GM19193 (cell line): ENCODE data around the gene GNAO1.

Experiments
- POLR2A ChIP-seq: IDR thresholded peaks from 4 replicates; pipeline ENCODE4 v1.6.1; 2011; ENCODE audit not compliant: insufficient read depth, insufficient read length; ENCODE audit errors: extremely low read depth

The GNAO1 gene

DNA sequence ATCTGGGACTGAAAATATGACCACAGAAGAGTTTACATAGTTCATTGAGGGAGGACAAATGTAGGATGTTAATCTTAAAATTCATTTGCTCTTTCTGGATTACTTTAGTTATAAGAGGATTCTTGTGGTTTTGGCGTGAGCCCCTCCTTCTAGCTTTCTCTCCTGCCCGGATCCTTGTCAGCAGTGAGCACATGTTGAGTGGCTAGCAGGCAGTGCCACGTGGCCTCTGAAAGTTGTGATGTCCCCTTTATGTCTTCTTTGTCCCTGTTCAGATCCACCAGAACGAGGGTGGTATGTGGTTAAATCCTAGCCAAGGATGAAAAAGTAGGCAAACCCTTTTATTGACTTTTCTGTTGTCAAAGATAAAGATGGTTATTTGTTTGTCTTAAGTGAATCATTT, 83.8 kb downstream of the GNAO1 start:
- TF ChIP-seq POLR2A, result no peak

DNA sequence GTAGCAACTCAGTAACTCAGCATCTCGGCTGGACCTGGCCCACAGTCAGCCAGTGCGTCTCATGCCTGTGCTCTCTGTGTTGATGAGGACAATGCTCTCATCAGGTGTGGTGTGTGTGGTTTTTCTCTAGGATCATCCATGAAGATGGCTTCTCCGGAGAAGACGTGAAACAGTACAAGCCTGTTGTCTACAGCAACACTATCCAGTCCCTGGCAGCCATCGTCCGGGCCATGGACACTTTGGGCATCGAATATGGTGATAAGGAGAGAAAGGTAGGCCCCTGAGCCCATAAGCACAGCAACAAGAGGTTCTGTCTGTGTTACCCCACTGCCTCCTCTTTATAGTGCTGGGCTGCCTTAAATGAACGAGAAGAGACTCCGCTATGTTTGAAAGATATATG, 84.5 kb downstream of the GNAO1 start:
- no peak for TF ChIP-seq POLR2A

DNA sequence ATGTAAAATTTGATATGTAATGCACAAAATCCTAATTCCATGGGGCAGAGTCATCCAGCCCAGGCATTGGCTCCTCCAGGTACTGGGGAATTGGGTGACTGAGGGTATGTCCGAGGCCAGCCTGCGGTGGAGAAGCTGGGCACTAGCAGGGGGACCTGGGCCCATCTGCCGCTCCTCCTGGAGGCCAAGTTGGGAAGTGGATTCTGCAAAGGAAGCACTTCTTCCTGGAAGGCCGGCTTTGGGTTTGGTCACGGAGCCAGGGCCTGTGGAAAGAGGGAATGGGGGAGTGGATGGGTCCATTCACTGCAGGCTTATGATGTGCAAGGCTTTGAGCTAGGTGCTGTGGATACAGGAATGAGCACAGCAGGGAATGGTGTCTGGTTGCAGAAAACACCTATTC, 85.8 kb downstream of the GNAO1 start:
- no peak for TF ChIP-seq POLR2A

DNA sequence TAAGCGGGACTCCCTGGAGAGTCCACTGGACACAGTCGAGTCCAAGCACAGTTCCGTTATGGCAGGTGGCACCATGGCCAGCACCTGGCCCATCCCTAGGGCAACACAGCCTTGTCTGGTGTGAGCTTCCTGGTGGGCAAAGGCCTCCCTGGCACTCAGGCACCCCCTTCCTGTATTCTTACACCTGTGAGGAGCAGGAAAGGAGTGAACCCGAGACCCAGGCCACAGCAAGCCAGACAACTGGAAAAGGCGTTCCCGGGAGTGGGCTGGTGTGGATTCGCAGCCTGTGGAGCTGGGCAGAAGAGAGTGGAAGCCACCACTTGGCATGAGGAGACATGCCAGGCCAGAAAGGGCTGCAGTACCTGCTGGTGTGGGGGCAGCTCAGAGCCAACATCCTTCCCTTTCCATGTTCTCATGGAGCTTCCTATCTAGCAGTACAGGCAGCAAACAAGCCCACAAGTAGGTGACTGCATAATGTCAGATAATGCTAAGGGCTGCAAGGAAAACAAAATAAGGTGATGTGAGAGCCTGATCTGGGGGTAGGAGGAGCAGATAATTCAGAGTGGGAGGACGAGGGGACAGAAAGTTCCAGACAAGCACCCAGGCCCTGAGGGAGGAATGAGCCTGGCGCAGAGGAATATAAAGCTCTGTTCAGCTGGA, 87.0 kb downstream of the GNAO1 start:
- no peak for TF ChIP-seq POLR2A

DNA sequence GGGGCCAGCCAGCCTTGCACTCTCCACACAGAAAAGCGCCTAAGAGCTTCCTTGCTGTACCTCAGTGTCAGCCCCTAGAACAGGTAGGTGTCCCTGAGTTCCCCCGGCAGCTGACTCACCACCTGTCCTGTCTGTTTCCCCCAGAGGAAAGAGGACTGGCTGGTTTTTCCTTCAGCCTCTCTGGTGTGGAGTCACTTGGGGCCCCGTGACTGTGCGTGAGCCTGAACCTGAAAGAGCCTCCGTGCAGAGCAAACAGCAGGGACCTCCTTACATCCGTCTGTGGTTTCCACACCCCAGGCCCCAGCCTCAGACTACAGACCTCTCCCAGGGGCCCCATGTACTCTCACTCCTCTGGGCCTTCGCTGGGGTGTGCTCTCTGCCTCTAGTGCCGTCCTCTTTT, 87.8 kb downstream of the GNAO1 start:
- no peak for TF ChIP-seq POLR2A

DNA sequence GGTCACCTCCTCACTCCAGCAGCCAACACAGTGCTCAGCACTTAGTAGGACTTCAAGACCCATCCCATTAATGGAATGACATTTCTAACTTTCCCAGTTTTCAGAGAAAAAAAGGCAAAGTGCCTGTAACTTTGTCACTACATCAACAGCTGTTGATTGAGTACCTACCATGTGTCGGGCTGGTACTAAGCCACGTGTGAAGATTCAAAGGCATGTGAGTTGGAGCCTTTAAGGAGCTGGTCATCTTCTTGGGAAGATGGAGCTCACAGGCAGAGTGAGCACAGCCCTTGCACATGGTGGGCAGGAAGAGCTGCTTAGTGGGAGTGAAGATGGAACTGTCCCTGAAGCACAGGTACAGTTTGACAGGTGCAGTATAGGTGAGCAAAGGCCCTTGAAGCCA, 88.6 kb downstream of the GNAO1 start:
- TF ChIP-seq POLR2A, result no peak

DNA sequence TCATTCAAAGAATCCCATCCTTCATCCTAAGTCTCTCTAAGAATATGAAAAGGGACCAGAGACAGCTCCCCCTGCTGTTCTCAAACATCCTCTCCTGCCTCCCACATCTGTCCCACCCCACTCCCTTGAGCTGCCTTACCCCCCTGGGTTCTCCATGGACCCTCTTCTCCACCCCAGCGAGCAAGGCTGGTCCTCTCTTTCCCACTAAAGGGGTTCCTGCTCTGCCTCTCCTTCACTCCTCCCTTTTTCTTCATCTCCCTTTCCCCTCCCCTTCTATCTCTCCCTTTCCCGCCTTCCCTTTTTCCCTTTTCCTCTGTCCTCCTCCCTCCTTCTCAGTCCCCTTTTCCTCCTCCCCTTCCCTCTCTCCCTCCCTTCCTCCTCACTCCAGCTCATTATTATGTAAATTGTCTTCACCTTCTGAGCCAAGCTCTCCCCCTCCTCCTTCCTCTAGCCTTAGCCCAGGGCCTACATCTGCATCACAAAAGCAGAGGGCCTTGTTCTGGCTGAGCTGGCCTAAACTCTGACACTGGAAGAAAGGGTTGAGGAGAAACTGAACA, 90.0 kb downstream of the GNAO1 start:
- no peak for TF ChIP-seq POLR2A

DNA sequence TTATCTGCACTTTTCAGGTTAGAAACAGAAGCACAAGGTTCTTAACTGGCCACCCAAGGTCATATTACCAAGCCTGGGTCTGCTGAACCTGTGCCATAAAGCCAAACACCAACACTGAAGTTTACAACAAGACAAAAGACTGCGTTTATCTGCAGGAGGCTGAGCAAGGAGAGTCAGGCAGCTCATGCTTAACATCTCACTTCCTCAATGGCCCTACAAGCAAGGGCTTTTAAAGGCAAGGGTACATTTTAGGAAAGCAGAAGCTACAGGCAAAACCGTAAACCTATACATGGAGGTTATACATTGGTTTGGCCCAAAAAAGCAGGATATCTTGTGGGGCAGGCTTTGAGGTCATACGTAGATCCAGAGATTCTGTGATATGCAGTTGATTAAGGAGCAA, 91.2 kb downstream of the GNAO1 start:
- no peak for TF ChIP-seq POLR2A

DNA sequence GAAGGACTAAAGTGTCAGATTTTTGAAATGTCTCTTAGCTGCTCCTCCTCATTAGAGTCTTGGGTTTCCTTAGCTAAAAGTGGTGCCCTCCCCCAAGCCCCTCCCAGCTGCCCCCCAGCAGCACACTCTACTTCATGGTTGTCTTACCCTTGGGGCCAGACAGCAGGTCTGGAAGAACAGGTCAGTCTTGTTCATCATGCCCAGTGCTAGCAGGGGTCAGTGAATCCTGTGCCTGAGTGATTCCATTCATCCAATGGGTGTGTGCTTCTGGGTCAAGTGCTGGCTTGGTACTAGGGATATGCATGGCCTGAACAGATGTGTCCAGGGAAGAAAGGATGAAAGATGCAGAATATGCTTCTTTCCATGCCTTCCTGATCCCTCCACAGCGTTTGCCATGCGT, 93.2 kb downstream of the GNAO1 start:
- no peak for TF ChIP-seq POLR2A

DNA sequence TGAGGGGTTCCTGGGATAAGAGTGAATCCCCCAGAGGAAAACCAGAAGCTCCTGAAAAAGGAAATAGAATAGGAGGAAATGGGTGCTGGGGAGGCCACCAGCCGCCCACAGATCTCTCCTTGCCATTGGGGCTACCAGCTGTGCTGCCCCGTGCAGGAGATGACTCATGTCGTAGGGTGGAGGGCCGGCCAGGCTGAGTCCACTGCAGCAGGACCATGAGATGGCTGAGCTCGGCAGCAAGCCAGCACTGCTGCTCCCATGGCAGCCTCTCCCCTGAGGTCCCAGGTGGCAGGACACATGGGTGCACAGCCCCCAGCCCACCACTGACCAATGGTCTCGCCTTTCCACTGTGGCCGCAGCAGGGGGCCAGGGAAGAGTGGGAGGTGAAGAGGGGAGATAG, 95.5 kb downstream of the GNAO1 start:
- TF ChIP-seq POLR2A, result no peak

DNA sequence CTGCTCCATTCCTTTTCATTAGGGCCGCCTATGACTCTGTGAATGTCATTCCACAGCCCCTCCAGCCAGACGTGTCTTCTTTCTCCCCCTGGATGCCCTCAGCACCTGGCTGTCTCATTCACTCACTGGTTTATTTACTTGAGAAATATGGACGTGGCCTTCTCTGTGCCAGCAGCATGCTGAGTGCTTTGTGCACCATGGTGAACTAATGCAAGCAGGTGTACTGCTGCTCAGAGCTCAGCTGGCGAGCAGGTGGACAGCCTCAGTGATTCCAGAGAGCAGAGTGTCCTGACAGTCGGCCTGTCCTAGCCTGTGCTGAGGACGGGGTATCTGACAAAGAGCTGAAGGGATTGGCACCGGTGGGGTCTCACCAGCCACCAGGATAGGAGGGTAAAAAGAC, 96.7 kb downstream of the GNAO1 start:
- no peak for TF ChIP-seq POLR2A

DNA sequence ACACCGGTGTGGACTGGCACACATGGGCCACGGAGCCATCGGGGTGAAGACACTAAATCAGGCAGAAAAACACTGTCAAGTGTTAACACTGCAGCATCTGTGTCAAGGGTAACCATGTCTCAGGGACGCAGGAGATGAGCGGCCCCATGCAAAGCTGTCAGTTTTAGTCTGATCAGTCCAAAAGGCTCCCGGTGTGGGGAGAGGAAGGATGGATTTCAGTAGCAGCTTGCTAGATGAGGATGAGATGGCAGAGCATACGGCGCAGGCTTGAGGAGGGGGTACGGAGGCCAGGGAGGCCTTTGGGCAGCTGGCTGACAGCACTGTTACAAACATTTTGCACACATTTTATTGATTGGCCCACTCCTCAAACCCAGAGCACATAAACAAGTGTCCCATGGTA, 98.1 kb downstream of the GNAO1 start:
- no peak for TF ChIP-seq POLR2A

DNA sequence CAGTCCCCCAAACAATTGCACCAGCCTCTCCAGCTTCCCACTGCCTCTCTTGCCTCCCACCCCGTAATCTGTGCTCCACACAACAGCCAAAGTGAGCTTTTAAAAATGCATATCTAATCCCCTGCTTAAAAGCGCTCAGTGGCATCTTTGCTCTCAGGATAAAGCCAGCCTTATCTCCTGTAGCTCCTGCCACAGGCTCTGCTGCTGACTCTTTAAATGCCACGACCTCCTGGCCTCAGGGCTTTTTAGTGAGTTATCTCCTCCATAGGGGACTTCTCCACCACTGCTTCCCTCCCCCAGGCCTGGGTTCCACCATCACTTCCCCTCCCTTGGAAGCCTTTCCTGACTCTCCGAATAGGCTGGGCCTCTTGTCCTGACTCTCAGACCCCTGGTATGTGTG, 98.6 kb downstream of the GNAO1 start:
- no peak for TF ChIP-seq POLR2A

DNA sequence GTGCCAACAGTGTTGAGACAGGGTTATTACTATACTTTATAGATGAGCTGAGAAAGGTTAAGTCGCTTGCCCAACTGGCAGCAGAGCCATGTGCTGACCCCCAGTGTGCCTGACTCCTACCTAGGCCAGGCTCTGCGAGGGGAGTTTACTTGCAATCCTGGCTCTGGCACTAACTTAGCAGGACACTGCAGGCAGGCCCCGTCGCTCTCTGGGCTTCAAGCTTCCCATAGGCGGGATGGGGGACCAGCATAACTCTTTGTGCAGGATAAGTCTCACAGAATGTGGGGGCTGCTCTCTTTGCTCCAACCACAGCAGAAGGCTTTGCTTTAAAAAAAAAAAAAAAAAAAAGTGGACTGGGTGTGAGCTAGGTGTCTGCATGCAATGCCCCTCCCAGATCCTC, 102.7 kb downstream of the GNAO1 start:
- no peak for TF ChIP-seq POLR2A

DNA sequence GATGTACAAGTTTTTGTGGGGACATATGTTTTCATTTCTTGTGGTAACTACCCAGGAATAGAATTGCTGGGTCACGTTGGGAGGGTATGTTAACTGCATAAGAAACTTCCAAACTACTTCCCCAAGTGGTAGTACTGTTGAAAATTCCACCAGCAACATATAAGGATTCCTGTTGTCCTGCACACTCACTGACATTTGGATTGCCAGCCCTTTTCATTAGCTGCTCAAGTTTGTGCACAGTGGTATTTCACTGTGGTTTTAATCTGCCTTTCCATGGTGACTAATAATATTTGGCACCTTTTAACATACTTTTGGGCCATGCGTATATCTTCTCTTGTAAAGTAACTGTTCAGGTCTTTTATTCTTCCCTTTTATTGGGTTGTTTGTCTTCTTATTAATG, 103.3 kb downstream of the GNAO1 start:
- TF ChIP-seq POLR2A, result no peak

DNA sequence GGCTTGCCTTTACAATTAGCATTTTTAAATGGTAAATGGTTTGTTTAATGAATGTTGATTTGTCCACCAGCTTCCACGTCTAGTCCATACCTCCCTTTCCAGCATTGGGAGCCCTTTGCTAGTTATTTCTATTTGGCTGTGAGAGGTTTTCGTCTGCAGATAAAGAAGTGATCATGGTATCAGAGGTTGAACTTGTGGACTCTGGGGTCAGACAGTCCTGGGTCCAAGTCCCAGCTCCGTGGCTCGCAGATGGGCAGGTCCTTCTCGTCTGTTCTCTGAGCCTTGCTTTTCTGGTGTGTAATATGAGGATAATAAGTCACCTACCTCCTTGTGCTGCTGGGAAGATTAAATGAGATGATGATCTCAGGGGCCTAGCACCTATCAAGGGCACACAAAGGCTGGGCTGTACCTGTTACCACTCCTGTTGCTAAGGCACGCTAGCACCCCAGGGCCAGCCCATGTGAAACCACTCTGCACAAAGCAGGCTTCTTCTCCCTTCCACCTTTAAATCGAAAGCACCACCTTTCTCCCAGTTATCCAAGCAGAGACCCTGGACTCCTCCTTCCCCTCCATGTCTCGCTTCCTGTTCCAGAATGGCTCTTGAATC, 103.9 kb downstream of the GNAO1 start:
- no peak for TF ChIP-seq POLR2A

DNA sequence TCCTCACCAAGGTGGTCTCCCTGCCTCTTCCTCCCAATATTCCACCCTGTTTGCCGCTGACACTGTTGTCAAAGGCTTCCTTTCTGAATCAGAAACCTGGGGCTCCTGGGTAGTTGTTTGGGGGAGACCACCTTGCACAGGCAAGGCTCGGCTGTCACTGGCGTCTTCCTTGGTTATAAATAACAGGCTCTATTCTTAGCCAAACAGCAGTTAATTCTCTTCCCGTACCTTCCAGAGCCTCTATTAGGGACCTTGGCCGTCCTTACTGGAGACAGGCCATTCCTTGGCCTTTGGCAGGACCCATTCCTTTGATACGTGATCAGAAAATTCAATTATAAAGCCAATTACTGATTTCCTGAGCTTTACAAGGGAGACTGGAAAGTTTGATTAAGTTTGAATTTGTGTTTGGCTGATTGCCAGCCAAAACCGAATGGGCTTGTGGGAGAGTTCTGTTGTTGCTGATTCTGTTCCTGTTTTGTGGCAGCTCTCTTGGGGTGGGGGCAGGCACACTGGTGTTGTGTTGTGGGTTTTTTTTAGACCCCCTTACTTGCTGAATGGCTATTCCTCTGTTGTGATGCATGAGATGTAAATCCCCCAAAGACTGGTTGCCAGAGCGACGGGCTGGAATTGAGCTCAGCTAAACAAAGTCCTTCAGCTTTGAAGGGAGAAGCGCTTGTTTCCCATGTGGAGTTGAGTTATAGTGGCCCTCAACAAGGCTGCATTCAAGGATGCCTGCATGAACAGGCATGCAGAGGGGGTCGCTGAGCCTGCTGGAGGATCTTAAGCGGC, 104.6 kb downstream of the GNAO1 start:
- TF ChIP-seq POLR2A, result no peak

DNA sequence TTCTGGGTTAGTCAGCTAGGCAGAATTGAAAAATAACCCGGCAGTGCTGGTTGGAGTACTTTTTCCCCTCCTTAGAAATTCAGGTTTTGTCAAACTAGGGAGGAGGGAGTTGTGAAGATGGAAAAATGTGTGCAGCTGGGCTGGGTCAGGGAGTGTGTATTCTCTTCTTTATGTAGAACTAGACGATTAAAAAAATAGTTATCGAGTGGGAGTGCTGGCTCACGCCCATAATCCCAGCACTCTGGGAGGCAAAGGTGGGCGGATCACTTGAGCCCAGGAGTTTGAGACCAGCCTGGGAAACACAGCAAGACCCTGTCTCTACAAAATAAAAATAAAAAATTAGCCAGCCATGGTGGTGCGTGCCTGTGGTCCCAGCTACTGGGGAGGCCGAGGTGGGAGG, 106.4 kb downstream of the GNAO1 start:
- TF ChIP-seq POLR2A, result no peak
